ENCODE results near the gene CDH4.
"Not testable (repeated sequence)": the region's sequence is repeated elsewhere in the genome, so short reads cannot be mapped to it uniquely, and the experiment has no call there.

DNA sequence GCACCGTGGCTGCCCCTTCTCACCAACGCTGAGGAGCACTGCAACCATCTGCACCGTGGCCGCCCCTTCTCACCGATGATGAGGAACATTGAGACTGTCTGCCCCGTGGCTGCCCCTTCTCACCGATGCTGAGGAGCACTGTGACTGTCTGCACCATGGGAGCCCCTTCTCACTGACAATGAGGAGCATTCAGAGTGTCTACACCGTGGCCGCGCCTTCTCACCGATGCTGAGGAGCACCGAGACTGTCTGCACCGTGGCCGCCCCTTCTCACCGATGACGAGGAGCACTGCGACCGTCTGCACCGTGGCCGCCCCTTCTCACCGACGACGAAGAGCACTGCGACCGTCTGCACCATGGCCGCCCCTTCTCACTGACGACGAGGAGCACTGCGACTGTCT lies 693.4 kb downstream of the CDH4 start:
- TF ChIP-seq, protein P1, sequence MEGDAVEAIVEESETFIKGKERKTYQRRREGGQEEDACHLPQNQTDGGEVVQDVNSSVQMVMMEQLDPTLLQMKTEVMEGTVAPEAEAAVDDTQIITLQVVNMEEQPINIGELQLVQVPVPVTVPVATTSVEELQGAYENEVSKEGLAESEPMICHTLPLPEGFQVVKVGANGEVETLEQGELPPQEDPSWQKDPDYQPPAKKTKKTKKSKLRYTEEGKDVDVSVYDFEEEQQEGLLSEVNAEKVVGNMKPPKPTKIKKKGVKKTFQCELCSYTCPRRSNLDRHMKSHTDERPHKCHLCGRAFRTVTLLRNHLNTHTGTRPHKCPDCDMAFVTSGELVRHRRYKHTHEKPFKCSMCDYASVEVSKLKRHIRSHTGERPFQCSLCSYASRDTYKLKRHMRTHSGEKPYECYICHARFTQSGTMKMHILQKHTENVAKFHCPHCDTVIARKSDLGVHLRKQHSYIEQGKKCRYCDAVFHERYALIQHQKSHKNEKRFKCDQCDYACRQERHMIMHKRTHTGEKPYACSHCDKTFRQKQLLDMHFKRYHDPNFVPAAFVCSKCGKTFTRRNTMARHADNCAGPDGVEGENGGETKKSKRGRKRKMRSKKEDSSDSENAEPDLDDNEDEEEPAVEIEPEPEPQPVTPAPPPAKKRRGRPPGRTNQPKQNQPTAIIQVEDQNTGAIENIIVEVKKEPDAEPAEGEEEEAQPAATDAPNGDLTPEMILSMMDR (IDR thresholded peaks at IDR 0.05; ENCODE audit: borderline replicate concordance, extremely low read depth, low read length, poor library complexity, severe bottlenecking): not testable (repeated sequence)
- not testable (repeated sequence) for TF ChIP-seq EZH2 (IDR thresholded peaks at IDR 0.05; ENCODE audit: borderline replicate concordance, low read depth, low read length, severe bottlenecking)
